T-helper 17 cell (primary cell): ENCODE measurements around the gene NR4A3. TPM values are rescaled to one million over a fixed set of nuclear protein-coding genes. Genes with fewer than 3 reads are reported as not detected.
"Not testable (repeated sequence)": the region's sequence is repeated elsewhere in the genome, so short reads cannot be mapped to it uniquely, and the experiment has no call there.

Source experiments
- ATAC-seq: fragments of 150-1000 bp; cut with Tn5 transposase; 2 replicates; pipeline ENCODE4 v1.10.0; 2021; ENCODE audit warnings: mild to moderate bottlenecking, moderate library complexity
- DNase-seq, 3 donors: peaks; one replicate each; pipeline versions ENCODE4 v3.0.0 to v3.0.0-alpha.2; 2020 to 2021
- H3K9me3 ChIP-seq: one replicate; pipeline ENCODE4 v1.7.0; 2013; ENCODE audit warnings: low read length, mild to moderate bottlenecking; ENCODE audit not compliant: control insufficient read depth, poor library complexity, severe bottlenecking
- H3K27ac Mint-ChIP-seq: one replicate; pipeline ENCODE4 v1.8.0; 2022; ENCODE audit warnings: mild to moderate bottlenecking, moderate library complexity, mixed read lengths
- H3K27me3 Mint-ChIP-seq: one replicate; pipeline ENCODE4 v1.8.0; 2022; ENCODE audit warnings: mixed read lengths
- H3K36me3 Mint-ChIP-seq: one replicate; pipeline ENCODE4 v1.8.0; 2022; ENCODE audit warnings: low read depth, mixed read lengths
- H3K4me1 Mint-ChIP-seq: one replicate; pipeline ENCODE4 v1.8.0; 2022; ENCODE audit warnings: mild to moderate bottlenecking, mixed read lengths
- H3K4me3 Mint-ChIP-seq: one replicate; pipeline ENCODE4 v1.8.0; 2022; ENCODE audit warnings: mild to moderate bottlenecking, moderate library complexity, mixed read lengths
- total RNA-seq, 4 donors: library from RNA in 2 of 4; stranded (reverse) in 2 of 4; gene quantifications; one replicate each; pipeline ENCODE4 v1.2.3 and lab custom pipeline; 2022 to 2026

The NR4A3 gene
- total RNA-seq, 2 donors from 2014 or later = 48.2 to 51.3 TPM

DNA sequence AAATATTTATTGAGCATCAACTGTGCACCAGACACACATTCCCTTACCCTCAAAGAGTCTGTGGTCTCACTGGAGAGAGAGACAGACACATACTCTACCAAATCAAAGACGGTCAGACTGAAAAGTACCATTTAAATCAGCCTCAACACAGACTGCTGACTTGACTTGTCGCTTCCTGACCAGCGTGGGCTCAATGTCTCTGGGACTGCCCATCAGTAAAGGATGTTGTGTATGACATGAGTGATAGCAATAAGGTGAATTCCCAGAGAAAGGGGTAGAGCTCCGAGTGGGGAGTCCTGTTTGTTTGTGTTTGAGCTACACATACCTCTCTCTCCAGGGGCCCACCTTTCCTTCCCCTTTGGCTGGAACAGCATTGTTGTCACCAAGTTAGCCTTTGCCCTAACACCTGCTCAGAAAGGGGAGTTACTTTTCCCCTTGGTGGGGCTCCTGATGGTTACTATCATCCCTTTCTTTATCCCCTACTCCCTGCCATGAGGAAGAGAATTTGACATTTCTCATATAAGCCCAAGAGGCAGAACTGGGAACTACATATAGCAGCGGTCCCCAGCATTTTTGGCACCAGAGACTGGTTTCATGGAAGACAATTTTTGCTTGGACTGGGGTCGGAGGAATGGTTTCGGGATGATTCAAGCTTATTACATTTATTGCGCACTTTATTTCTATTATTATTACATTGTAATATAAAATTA is 33.9 kb downstream of the NR4A3 start:
- H3K9me3 ChIP-seq = peaks cover 7% of the 10 kb centered on the region
- Mint-ChIP-seq H3K4me3 (no peak overlapping the region), H3K27ac (no peak overlapping the region), H3K36me3 (no peaks in the 10 kb centered on the region), H3K27me3 (no peaks in the 10 kb centered on the region), H3K4me1 (peaks cover 17% of the 10 kb centered on the region)
- ATAC-seq (no peak), DNase-seq (no peak)

DNA sequence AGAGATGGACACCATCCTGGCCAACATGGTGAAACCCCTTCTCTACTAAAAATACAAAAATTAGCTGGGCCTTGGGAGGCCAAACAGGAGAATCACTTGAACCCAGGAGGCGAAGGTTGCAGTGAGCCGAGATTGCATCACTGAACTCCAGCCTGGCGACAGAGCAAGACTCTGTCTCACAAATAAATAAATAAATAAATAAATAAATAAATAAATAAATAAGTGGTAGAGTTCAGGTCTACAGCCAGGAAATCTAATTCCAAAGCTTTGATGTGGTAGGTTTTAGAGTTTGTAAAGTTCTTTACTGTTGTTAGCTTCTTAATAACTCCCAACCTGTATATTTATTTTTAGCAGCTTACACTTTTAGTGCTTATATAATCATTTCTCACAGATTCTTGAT is 35.9 kb downstream of the NR4A3 start:
- H3K4me1 Mint-ChIP-seq, H3K4me3 Mint-ChIP-seq, ATAC-seq, H3K27me3 Mint-ChIP-seq, H3K36me3 Mint-ChIP-seq, H3K9me3 ChIP-seq, DNase-seq: not testable (repeated sequence)
- peak overlapping the region; percentile 24 for H3K27ac Mint-ChIP-seq

- H3K9me3 ChIP-seq = no peaks in the 10 kb centered on the region
- DNase-seq (no peak), ATAC-seq (no peak)
- H3K4me3 Mint-ChIP-seq = no peak overlapping the region
- no peaks in the 10 kb centered on the region for H3K36me3 Mint-ChIP-seq
- no peaks in the 10 kb centered on the region for H3K27me3 Mint-ChIP-seq
- H3K4me1 Mint-ChIP-seq = no peaks in the 10 kb centered on the region
- peak overlapping the region; percentile 24 for H3K27ac Mint-ChIP-seq
These were observed 36.4 kb downstream of the NR4A3 start for GRCh38 chr9:99858087-99858486.

DNA sequence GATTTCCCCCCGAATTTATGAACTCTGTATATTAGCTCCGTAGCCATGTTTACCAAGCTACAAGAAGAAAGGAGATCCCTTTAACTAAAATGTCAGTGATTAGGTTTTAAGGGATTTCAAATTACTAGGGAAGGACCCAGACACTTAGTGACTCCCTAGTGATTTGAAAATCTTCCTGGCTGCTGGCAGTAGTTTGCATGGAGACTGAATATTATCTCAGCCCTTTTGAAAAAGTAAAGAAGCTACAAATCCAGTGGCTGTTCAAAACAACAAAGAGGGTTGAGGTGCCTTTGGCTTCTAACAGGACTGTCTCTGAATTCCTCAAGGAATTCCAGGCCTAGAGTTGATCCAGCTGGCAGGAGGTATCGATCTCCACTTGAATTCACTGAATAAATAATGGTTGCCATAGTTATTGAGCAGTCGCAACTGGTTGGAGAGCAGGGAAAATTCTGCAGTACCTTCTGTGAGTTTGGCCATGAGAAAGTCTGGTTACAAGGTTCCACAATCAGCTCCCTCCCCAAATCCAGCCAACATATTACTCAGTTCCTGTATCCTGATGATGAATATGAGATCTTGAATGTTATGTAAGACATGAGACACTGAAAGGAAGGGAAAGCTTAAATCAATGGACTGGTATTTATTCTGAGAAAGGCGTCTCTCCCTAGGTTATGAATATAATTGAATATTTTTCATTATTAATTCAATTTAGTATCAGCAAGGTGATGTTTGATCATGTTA is 37.7 kb downstream of the NR4A3 start:
- Mint-ChIP-seq H3K4me1 (no peaks in the 10 kb centered on the region), H3K27me3 (no peaks in the 10 kb centered on the region), H3K27ac (no peak overlapping the region), H3K36me3 (no peaks in the 10 kb centered on the region), H3K4me3 (no peak overlapping the region)
- no peaks in the 10 kb centered on the region for H3K9me3 ChIP-seq
- DNase-seq = no peak
- ATAC-seq = no peak

DNA sequence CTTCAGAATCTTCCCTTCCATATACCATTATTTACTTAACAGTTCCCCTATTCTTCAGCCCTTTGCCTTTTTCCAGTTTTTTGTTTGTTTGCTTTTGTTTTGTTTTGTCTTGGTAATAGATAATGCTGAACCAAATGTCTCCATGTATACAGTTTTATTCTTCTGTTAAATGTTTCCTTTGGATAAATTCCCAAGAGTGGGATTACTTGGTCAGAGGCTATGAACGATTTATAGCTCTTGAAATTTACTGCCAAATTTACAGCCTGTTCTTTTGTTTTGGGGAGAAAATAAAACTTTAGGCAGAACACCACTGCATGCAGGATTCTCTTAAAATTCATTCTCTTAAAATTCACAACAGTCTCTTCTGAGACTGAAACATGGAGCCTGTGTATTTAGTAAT is 38.6 kb downstream of the NR4A3 start:
- H3K36me3 Mint-ChIP-seq = no peaks in the 10 kb centered on the region
- H3K4me1 Mint-ChIP-seq = no peaks in the 10 kb centered on the region
- H3K27me3 Mint-ChIP-seq = no peaks in the 10 kb centered on the region
- H3K4me3 Mint-ChIP-seq = no peak overlapping the region
- ATAC-seq (no peak), DNase-seq (no peak)
- H3K27ac Mint-ChIP-seq = no peak overlapping the region
- no peaks in the 10 kb centered on the region for H3K9me3 ChIP-seq

- ATAC-seq (no peak), DNase-seq (no peak)
- H3K27ac Mint-ChIP-seq = no peak overlapping the region
- no peak overlapping the region for H3K4me3 Mint-ChIP-seq
- H3K4me1 Mint-ChIP-seq = peaks cover 9% of the 10 kb centered on the region
- no peaks in the 10 kb centered on the region for H3K27me3 Mint-ChIP-seq
- no peaks in the 10 kb centered on the region for H3K36me3 Mint-ChIP-seq
- H3K9me3 ChIP-seq = no peaks in the 10 kb centered on the region
These were observed 42.3 kb downstream of the NR4A3 start for GRCh38 chr9:99863955-99864354.

DNA sequence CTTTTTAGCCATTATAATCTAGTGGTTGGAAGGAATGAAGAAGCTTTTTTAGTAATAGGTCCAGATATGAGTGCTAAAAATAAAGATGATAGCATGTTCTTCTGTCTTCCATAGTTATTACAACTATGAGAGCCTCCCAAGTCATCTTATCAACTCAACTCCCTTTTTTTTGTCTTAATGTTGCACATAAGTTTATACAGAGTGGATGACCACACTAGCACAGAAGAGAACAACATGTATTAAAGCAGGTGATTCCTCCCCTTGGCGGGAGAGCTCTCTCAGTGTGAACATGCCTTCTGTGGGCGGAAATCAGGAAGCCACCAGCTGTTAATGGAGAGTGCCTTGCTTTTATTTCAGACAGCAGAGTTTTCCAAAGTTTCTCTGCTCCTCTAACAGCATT is 44.7 kb downstream of the NR4A3 start:
- ATAC-seq = no peak
- DNase-seq = no peak
- H3K4me1 Mint-ChIP-seq = peaks cover 9% of the 10 kb centered on the region
- no peaks in the 10 kb centered on the region for H3K9me3 ChIP-seq
- H3K27me3 Mint-ChIP-seq = no peaks in the 10 kb centered on the region
- no peak overlapping the region for H3K4me3 Mint-ChIP-seq
- no peak overlapping the region for H3K27ac Mint-ChIP-seq
- H3K36me3 Mint-ChIP-seq = peaks cover 3% of the 10 kb centered on the region

GRCh38 chr9:99867536-99867935 is 45.9 kb downstream of the NR4A3 start:
- H3K36me3 Mint-ChIP-seq = peaks cover 3% of the 10 kb centered on the region
- no peaks in the 10 kb centered on the region for H3K27me3 Mint-ChIP-seq
- ATAC-seq = peak; percentile 6
- no peaks in the 10 kb centered on the region for H3K9me3 ChIP-seq
- peaks cover 9% of the 10 kb centered on the region for H3K4me1 Mint-ChIP-seq
- H3K27ac Mint-ChIP-seq = peak overlapping the region; percentile 66
- H3K4me3 Mint-ChIP-seq = no peak overlapping the region
- DNase-seq = no peak

DNA sequence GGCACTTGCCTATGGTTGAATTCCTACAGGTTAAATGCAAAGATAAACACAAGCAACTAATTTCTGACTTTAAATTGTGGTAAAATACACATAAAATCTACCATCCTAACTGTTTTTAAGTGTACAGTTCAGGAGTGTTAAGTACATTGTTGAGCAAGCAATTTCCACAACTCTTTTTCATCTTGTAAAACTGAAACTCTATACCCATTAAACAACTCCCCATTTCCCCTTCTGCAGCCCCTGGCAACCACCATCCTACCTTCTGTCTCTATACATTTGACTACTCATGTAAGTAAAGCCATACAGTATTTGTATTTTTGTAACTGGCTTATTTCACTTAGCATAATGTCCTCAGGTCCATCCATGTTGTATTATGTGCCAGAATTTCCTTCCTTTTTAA is 46.3 kb downstream of the NR4A3 start:
- Mint-ChIP-seq H3K27ac (peak overlapping the region; percentile 66), H3K4me3 (peak overlapping the region; percentile 55), H3K27me3 (no peaks in the 10 kb centered on the region), H3K4me1 (peaks cover 9% of the 10 kb centered on the region), H3K36me3 (peaks cover 3% of the 10 kb centered on the region)
- ATAC-seq = peak; percentile 24
- no peaks in the 10 kb centered on the region for H3K9me3 ChIP-seq
- DNase-seq = no peak

DNA sequence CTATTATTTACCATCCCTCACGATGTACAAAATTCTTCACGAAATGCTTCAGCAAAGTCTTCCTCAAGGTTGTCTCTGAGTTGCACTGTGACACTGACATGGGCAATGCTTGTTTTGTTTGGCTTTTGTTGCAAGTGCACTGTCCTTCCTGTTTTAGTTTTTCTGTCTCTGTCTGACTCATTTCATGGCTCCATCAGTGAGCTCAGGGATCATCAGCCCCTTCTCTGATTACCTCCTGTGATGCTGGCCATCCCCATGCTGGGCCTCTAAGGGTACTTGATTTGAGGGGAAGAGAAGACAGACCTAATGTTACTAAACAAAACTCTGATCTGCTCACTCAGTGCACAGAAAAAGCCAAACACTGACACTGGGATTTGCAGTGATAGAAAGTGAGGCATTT is 47.2 kb downstream of the NR4A3 start:
- ATAC-seq (peak; percentile 24), DNase-seq (no peak)
- H3K9me3 ChIP-seq = no peaks in the 10 kb centered on the region
- Mint-ChIP-seq H3K27ac (peak overlapping the region; percentile 66), H3K4me3 (no peak overlapping the region), H3K27me3 (no peaks in the 10 kb centered on the region), H3K36me3 (peaks cover 3% of the 10 kb centered on the region), H3K4me1 (peaks cover 9% of the 10 kb centered on the region)

DNA sequence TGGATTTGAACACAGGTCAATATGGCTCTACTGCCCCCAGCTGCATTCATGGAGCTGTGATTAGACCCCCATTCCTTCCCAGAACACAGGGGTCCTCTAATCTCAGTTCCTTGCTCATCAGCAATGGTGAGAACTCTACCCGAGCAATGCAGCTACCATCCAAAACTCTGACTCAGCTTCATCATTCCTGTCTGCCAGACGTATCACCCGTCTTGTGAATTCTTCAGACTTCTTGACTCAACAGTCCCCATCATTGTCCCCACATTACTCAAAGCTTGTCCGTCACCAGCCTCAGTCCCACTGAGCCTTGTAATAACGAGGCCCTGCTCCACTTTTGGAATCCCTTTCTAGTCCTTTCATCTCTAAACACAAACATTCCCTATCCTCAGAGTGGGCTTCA is 48.4 kb downstream of the NR4A3 start:
- no peaks in the 10 kb centered on the region for H3K9me3 ChIP-seq
- peaks cover 3% of the 10 kb centered on the region for H3K36me3 Mint-ChIP-seq
- peaks cover 9% of the 10 kb centered on the region for H3K4me1 Mint-ChIP-seq
- no peak overlapping the region for H3K27ac Mint-ChIP-seq
- ATAC-seq (no peak), DNase-seq (no peak)
- H3K4me3 Mint-ChIP-seq = no peak overlapping the region
- H3K27me3 Mint-ChIP-seq = no peaks in the 10 kb centered on the region

DNA sequence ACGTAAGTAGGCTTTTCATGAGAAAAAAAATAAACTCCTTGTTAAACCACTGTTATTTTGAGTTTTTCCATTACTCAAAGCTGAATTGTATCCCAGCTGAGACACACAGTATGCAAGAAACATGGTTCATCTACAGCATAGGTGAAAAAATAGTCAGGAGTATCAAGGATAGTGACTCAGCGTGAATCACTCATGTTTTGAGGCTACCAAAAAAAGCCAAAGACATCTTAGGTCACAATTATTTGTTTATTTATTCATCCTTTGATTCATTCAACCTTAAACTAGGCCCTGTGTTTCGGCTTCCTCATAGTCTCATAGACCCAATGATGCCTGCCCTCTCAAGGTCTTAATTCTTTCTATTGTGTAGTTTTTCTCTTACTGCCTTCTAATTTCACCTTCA is 51.8 kb downstream of the NR4A3 start:
- ATAC-seq (no peak), DNase-seq (no peak)
- peaks cover 3% of the 10 kb centered on the region for H3K4me1 Mint-ChIP-seq
- H3K36me3 Mint-ChIP-seq = peaks cover 6% of the 10 kb centered on the region
- H3K27me3 Mint-ChIP-seq = no peaks in the 10 kb centered on the region
- H3K4me3 Mint-ChIP-seq = no peak overlapping the region
- no peaks in the 10 kb centered on the region for H3K9me3 ChIP-seq
- no peak overlapping the region for H3K27ac Mint-ChIP-seq

DNA sequence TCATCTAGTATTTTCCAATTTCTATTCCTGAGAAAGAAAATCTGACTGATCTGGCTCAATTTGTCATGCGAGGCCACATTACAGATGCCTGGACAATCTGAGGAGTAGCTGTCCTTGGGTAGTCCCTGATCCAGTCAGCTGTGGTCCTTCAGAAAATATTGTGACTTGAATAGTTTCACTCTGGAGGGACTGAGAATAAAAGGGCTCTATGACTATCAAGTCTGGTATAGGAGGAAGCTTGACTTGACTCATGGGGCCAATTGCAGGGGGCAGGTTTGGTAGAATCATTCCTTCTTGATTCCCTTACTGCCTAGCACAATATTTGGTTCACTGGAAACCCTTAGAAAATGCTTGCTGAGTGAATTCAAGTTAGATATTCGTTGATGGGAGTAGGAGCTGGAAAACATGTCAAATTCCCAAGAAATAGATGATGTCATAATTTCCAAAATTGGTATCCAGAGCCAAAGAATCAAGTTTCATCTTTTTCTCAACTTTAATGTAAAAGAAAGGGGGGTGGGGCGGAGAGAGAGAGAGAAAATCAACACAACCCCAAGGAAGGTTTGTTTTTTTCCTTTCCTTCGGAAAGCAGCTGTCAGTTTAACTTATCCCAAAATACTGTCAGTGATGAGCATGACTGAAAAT is 52.4 kb downstream of the NR4A3 start:
- Mint-ChIP-seq H3K36me3 (peaks cover 6% of the 10 kb centered on the region), H3K27me3 (no peaks in the 10 kb centered on the region), H3K27ac (no peak overlapping the region), H3K4me3 (no peak overlapping the region), H3K4me1 (no peaks in the 10 kb centered on the region)
- DNase-seq (no peak), ATAC-seq (no peak)
- no peaks in the 10 kb centered on the region for H3K9me3 ChIP-seq
